Neural crest cell (in vitro differentiated cells): ENCODE results near the gene PHLDB2. TPM values are rescaled to one million over a fixed set of nuclear protein-coding genes. Genes with fewer than 3 reads are reported as not detected.

ENCODE experiments used
- DNase-seq: peaks from one replicate; pipeline ENCODE4 v3.0.0; 2021; ENCODE audit warnings: low read depth, mixed read lengths, low spot score
- H3K27ac Mint-ChIP-seq: one replicate; pipeline ENCODE4 v1.8.0; 2021; ENCODE audit warnings: mild to moderate bottlenecking, mixed read lengths; ENCODE audit not compliant: unreplicated experiment
- H3K27me3 Mint-ChIP-seq: 2 replicates; pipeline ENCODE4 v1.8.0; 2021; ENCODE audit warnings: low read depth, mild to moderate bottlenecking, mixed read lengths
- H3K36me3 Mint-ChIP-seq: 2 replicates; pipeline ENCODE4 v1.8.0; 2021; ENCODE audit warnings: low read depth, mild to moderate bottlenecking, mixed read lengths
- H3K4me1 Mint-ChIP-seq: 2 replicates; pipeline ENCODE4 v1.8.0; 2021; ENCODE audit warnings: mixed read lengths
- H3K4me3 Mint-ChIP-seq: one replicate; pipeline ENCODE4 v1.8.0; 2021; ENCODE audit warnings: mild to moderate bottlenecking, mixed read lengths
- H3K9me3 Mint-ChIP-seq: 2 replicates; pipeline ENCODE4 v1.8.0; 2021; ENCODE audit warnings: mixed read lengths
- total RNA-seq: library from RNA; stranded (reverse); gene quantifications from 2 replicates; pipeline ENCODE4 v1.2.1, GENCODE V29; 2021
- TF ChIP-seq, protein P1 (sequence below): fragments of 200-600 bp; sonication (generic); conservative IDR thresholded peaks from 2 replicates; pipeline ENCODE4 v1.5.0; 2021; ENCODE audit warnings: antibody characterized with exemption, mild to moderate bottlenecking

Gene PHLDB2
- total RNA-seq, 1 donor from 2014 or later = 49.0 TPM

DNA sequence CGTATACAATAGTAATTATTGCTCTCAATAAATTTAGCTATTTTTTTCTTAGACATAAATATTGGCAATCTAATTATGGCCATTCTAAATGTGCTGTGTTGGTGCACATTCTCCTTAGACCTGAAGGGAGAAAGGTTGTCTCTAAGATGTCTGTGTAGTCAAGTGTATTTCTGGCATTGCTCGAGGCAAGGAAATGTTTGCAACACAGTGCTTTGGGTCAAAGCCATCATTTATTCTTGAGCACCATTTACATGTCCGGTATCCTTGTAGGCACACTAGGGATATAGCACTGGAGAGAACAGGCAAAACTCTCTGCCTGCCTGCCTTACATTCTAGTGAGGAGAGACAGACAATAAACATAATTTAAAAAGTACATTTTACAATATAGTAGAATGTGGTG, 2.6 kb upstream of the PHLDB2 start:
- peaks cover 29% of the 10 kb centered on the region for H3K4me1 Mint-ChIP-seq
- H3K27ac Mint-ChIP-seq = no peak overlapping the region
- no peaks in the 10 kb centered on the region for H3K9me3 Mint-ChIP-seq
- no peaks in the 10 kb centered on the region for H3K36me3 Mint-ChIP-seq
- H3K27me3 Mint-ChIP-seq = no peaks in the 10 kb centered on the region
- no peak for DNase-seq
- TF ChIP-seq, protein P1, sequence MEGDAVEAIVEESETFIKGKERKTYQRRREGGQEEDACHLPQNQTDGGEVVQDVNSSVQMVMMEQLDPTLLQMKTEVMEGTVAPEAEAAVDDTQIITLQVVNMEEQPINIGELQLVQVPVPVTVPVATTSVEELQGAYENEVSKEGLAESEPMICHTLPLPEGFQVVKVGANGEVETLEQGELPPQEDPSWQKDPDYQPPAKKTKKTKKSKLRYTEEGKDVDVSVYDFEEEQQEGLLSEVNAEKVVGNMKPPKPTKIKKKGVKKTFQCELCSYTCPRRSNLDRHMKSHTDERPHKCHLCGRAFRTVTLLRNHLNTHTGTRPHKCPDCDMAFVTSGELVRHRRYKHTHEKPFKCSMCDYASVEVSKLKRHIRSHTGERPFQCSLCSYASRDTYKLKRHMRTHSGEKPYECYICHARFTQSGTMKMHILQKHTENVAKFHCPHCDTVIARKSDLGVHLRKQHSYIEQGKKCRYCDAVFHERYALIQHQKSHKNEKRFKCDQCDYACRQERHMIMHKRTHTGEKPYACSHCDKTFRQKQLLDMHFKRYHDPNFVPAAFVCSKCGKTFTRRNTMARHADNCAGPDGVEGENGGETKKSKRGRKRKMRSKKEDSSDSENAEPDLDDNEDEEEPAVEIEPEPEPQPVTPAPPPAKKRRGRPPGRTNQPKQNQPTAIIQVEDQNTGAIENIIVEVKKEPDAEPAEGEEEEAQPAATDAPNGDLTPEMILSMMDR = no peak
- peak overlapping the region; percentile 54 for H3K4me3 Mint-ChIP-seq

DNA sequence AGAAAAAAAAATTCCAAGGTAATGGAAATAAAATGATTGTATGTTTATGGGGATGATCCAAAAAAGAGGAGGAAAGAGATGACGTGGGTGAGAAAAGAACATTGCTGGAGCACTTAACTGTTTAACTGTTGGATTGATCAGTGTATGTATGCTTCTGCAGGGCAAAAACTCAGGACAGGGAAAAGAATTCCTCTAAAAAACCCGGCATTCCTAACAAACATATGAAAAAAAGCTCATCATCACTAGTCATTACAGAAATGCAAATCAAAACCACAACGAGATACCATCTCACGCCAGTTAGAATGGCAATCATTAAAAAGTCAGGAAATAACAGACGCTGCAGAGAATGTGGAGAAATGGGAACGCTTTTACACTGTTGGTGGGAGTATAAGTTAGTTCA, 1.6 kb upstream of the PHLDB2 start:
- no peaks in the 10 kb centered on the region for H3K36me3 Mint-ChIP-seq
- H3K4me1 Mint-ChIP-seq = peaks cover 30% of the 10 kb centered on the region
- DNase-seq = no peak
- H3K27me3 Mint-ChIP-seq = no peaks in the 10 kb centered on the region
- TF ChIP-seq, protein P1 = no peak
- H3K9me3 Mint-ChIP-seq = no peaks in the 10 kb centered on the region
- H3K4me3 Mint-ChIP-seq = peak overlapping the region; percentile 85
- no peak overlapping the region for H3K27ac Mint-ChIP-seq

GRCh38 chr3:111858642-111859041, 423 bp upstream of the PHLDB2 start:
- no peaks in the 10 kb centered on the region for H3K27me3 Mint-ChIP-seq
- H3K27ac Mint-ChIP-seq = peak overlapping the region; percentile 92
- TF ChIP-seq, protein P1 = no peak
- DNase-seq = no peak
- H3K9me3 Mint-ChIP-seq = no peaks in the 10 kb centered on the region
- peak overlapping the region; percentile 99 for H3K4me3 Mint-ChIP-seq
- peaks cover 38% of the 10 kb centered on the region for H3K4me1 Mint-ChIP-seq
- no peaks in the 10 kb centered on the region for H3K36me3 Mint-ChIP-seq

- no peaks in the 10 kb centered on the region for H3K36me3 Mint-ChIP-seq
- TF ChIP-seq, protein P1 = peak; percentile 56
- H3K4me1 Mint-ChIP-seq = peaks cover 54% of the 10 kb centered on the region
- H3K27me3 Mint-ChIP-seq = no peaks in the 10 kb centered on the region
- peak overlapping the region; percentile 99 for H3K4me3 Mint-ChIP-seq
- peak; percentile 50 for DNase-seq
- peak overlapping the region; percentile 89 for H3K27ac Mint-ChIP-seq
- H3K9me3 Mint-ChIP-seq = no peaks in the 10 kb centered on the region
These were observed 1.2 kb downstream of the PHLDB2 start for GRCh38 chr3:111859974-111860859.

DNA sequence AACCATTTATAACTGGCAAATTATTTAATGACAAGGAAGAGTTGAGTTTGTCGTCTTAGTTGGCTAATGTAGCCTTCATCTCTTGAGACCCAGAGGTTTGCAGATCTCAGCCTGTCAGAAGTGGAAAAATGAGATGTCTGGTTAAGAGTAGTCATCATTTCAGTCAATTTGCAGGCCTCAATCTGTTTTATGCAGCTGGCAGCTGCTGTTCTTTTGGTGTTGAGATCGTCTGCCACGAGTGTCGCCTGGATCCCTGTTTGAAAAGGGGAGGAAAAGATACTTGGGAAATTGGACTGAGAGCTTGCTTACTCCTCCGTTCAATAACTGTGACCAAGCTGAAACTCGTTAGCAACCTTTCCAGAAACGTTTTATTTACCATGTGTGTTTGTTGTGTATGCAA, 2.3 kb downstream of the PHLDB2 start:
- H3K4me1 Mint-ChIP-seq = peaks cover 61% of the 10 kb centered on the region
- H3K27ac Mint-ChIP-seq = peak overlapping the region; percentile 89
- no peaks in the 10 kb centered on the region for H3K36me3 Mint-ChIP-seq
- peak overlapping the region; percentile 99 for H3K4me3 Mint-ChIP-seq
- no peak for DNase-seq
- TF ChIP-seq, protein P1 = no peak
- no peaks in the 10 kb centered on the region for H3K9me3 Mint-ChIP-seq
- no peaks in the 10 kb centered on the region for H3K27me3 Mint-ChIP-seq
